Endodermal cell (in vitro differentiated cells): ENCODE measurements around the gene PTPRN2. TPM values are rescaled to one million over a fixed set of nuclear protein-coding genes. Genes with fewer than 3 reads are reported as not detected.

Experiments
- DNase-seq: peaks from one replicate; pipeline ENCODE4 v3.0.0-alpha.2; 2017
- H3K27ac ChIP-seq: 2 replicates; pipeline ENCODE4 v1.5.1; 2013; ENCODE audit warnings: mild to moderate bottlenecking, low read depth, low read length, moderate library complexity
- H3K27me3 ChIP-seq: 2 replicates; pipeline ENCODE4 v1.6.1; 2013; ENCODE audit warnings: mild to moderate bottlenecking, low read length, moderate library complexity; ENCODE audit not compliant: insufficient read depth, control insufficient read depth, poor library complexity, severe bottlenecking
- H3K36me3 ChIP-seq: 2 replicates; pipeline ENCODE4 v1.7.0; 2013; ENCODE audit warnings: mild to moderate bottlenecking, low read length, moderate library complexity; ENCODE audit not compliant: control insufficient read depth, insufficient read depth
- H3K4me1 ChIP-seq: one replicate; pipeline ENCODE4 v1.7.0; 2013; ENCODE audit warnings: low read length; ENCODE audit not compliant: control insufficient read depth, insufficient read depth
- H3K4me3 ChIP-seq: 2 replicates; pipeline ENCODE4 v1.5.1; 2013; ENCODE audit warnings: mild to moderate bottlenecking, low read length, moderate library complexity
- H3K9ac ChIP-seq: 2 replicates; pipeline ENCODE4 v1.6.1; 2013; ENCODE audit warnings: mild to moderate bottlenecking, low read length, moderate library complexity; ENCODE audit not compliant: poor library complexity, severe bottlenecking; ENCODE audit errors: extremely low read depth
- H3K9me3 ChIP-seq: 2 replicates; pipeline ENCODE4 v1.6.1; 2013; ENCODE audit warnings: mild to moderate bottlenecking, low read length, moderate library complexity; ENCODE audit not compliant: control insufficient read depth
- H3K27ac Mint-ChIP-seq: 2 replicates; pipeline ENCODE4 v1.8.0; 2020; ENCODE audit warnings: mixed read lengths
- H3K27me3 Mint-ChIP-seq: 2 replicates; pipeline ENCODE4 v1.8.0; 2021; ENCODE audit warnings: mild to moderate bottlenecking, mixed read lengths; ENCODE audit not compliant: insufficient read depth
- H3K36me3 Mint-ChIP-seq: 2 replicates; pipeline ENCODE4 v1.8.0; 2020; ENCODE audit warnings: low read depth, mixed read lengths
- H3K4me1 Mint-ChIP-seq: 2 replicates; pipeline ENCODE4 v1.8.0; 2020; ENCODE audit warnings: mixed read lengths
- H3K4me3 Mint-ChIP-seq: 2 replicates; pipeline ENCODE4 v1.8.0; 2020; ENCODE audit warnings: mild to moderate bottlenecking, moderate library complexity, mixed read lengths
- H3K9me3 Mint-ChIP-seq: 2 replicates; pipeline ENCODE4 v1.8.0; 2020; ENCODE audit warnings: mild to moderate bottlenecking, mixed read lengths
- CTCF ChIP-seq: fragments of 200-600 bp; sonication (generic); conservative IDR thresholded peaks from 2 replicates; pipeline ENCODE4 v1.5.0; 2021; ENCODE audit warnings: antibody characterized with exemption, mild to moderate bottlenecking
- WGBS, 2 experiments: methylation state at CpG; one replicate each; pipeline versions ENCODE4 v1.1.5 to v1.1.7; 2013; ENCODE audit warnings: missing lambda C conversion rate in 2 of 2, mixed read lengths in 1 of 2; ENCODE audit not compliant: insufficient coverage in 1 of 2, insufficient read length in 1 of 2; 5-methylcytosine and 5-hydroxymethylcytosine counted together
- total RNA-seq, 2 donors: library from RNA; stranded (reverse); fragmentation: NEBNext Ultra II Directional in 1 of 2; extraction: Animal tissue kit (Norgen Biotek cat#: 25700) in 1 of 2; gene quantifications; 2 replicates in 1 of 2; 3 replicates in 1 of 2; pipeline ENCODE4 v1.2.1, GENCODE V29; 2021

The PTPRN2 gene
- total RNA-seq, 2 donors from 2014 or later = 0.69 to 1.2 TPM

- Histone ChIP-seq H3K36me3 (no peaks in the 10 kb centered on the region), H3K4me3 (no peak overlapping the region), H3K9ac (no peak overlapping the region), H3K4me1 (no peaks in the 10 kb centered on the region), H3K9me3 (peaks cover 58% of the 10 kb centered on the region), H3K27ac (no peak overlapping the region), H3K27me3 (no peaks in the 10 kb centered on the region)
- 80 to 90% methylated on average over 2 to 12 of the region's 12 CpGs for WGBS, 2 experiments
- H3K36me3 Mint-ChIP-seq = no peaks in the 10 kb centered on the region
- H3K4me3 Mint-ChIP-seq = no peak overlapping the region
- H3K27me3 Mint-ChIP-seq = peaks cover 9% of the 10 kb centered on the region
- no peak for DNase-seq
- peaks cover 2% of the 10 kb centered on the region for H3K4me1 Mint-ChIP-seq
- TF ChIP-seq CTCF = no peak
- H3K27ac Mint-ChIP-seq = no peak overlapping the region
- no peaks in the 10 kb centered on the region for H3K9me3 Mint-ChIP-seq
These were observed 712.8 kb downstream of the PTPRN2 start for GRCh38 chr7:157874870-157875229.

- Histone ChIP-seq H3K4me3 (no peak overlapping the region), H3K4me1 (no peaks in the 10 kb centered on the region), H3K9ac (no peak overlapping the region), H3K27ac (no peak overlapping the region), H3K36me3 (no peaks in the 10 kb centered on the region), H3K9me3 (peaks cover 57% of the 10 kb centered on the region), H3K27me3 (no peaks in the 10 kb centered on the region)
- Mint-ChIP-seq H3K9me3 (no peaks in the 10 kb centered on the region), H3K27me3 (peaks cover 9% of the 10 kb centered on the region), H3K36me3 (no peaks in the 10 kb centered on the region), H3K4me1 (peaks cover 2% of the 10 kb centered on the region), H3K27ac (no peak overlapping the region), H3K4me3 (no peak overlapping the region)
- TF ChIP-seq CTCF = no peak
- WGBS, 2 experiments = 77 to 79% methylated on average over 4 to 14 of the region's 14 CpGs
- DNase-seq = no peak
These were observed 713.3 kb downstream of the PTPRN2 start for GRCh38 chr7:157874208-157874816.

GRCh38 chr7:157873664-157874063 is 714.0 kb downstream of the PTPRN2 start:
- H3K9me3 Mint-ChIP-seq = peaks cover 5% of the 10 kb centered on the region
- H3K9me3 ChIP-seq = peaks cover 58% of the 10 kb centered on the region
- H3K27ac Mint-ChIP-seq = no peak overlapping the region
- 87 to 94% methylated on average over 11 to 17 of the region's 17 CpGs for WGBS, 2 experiments
- no peaks in the 10 kb centered on the region for H3K27me3 ChIP-seq
- no peak overlapping the region for H3K9ac ChIP-seq
- H3K27ac ChIP-seq = no peak overlapping the region
- no peak for DNase-seq
- no peaks in the 10 kb centered on the region for H3K36me3 ChIP-seq
- no peaks in the 10 kb centered on the region for H3K4me1 ChIP-seq
- TF ChIP-seq CTCF = no peak
- peaks cover 9% of the 10 kb centered on the region for H3K27me3 Mint-ChIP-seq
- H3K4me3 ChIP-seq = no peak overlapping the region
- no peak overlapping the region for H3K4me3 Mint-ChIP-seq
- peaks cover 2% of the 10 kb centered on the region for H3K4me1 Mint-ChIP-seq
- H3K36me3 Mint-ChIP-seq = no peaks in the 10 kb centered on the region
